H1 (cell line): Measurements from ENCODE around the gene PRSS36. TPM values are rescaled to one million over a fixed set of nuclear protein-coding genes. Genes with fewer than 3 reads are reported as not detected.

Experiments
- polyA plus RNA-seq, 7 experiments: library from polyadenylated mRNA; depleted of rRNA in 3 of 7; stranded (reverse) in 5 of 7; unstranded in 2 of 7; fragments of >200 nt in 5 of 7; fragments of 200-250 nt in 2 of 7; gene quantifications; 1 replicate in 5 of 7; 2 replicates in 1 of 7; 4 replicates in 1 of 7; pipeline versions ENCODE4 v1.2.1 to v1.2.3, GENCODE V29; 2011 to 2013; ENCODE audit warnings: missing spikeins in 2 of 7, mixed read lengths in 2 of 7
- total RNA-seq: library from RNA; stranded (reverse); fragmentation: NEBNext Ultra II Directional; extraction: Animal tissue kit (Norgen Biotek cat#: 25700); gene quantifications from 2 replicates; pipeline ENCODE4 v1.2.1, GENCODE V29; 2021
- TF ChIP-seq, protein P1 (sequence below): fragments of 300-600 bp; sonication (generic); IDR thresholded peaks from 2 replicates; pipeline ENCODE4 v1.7.1; 2012; ENCODE audit warnings: low read length, moderate library complexity, mild to moderate bottlenecking, inconsistent platforms; ENCODE audit not compliant: insufficient replicate concordance

Gene PRSS36
- total and polyA plus RNA-seq, 2 of the 8 experiments (the other 6 are each of a cell fraction or from before 2014, with no cell fraction given), result 1.3 to 1.9 TPM

DNA sequence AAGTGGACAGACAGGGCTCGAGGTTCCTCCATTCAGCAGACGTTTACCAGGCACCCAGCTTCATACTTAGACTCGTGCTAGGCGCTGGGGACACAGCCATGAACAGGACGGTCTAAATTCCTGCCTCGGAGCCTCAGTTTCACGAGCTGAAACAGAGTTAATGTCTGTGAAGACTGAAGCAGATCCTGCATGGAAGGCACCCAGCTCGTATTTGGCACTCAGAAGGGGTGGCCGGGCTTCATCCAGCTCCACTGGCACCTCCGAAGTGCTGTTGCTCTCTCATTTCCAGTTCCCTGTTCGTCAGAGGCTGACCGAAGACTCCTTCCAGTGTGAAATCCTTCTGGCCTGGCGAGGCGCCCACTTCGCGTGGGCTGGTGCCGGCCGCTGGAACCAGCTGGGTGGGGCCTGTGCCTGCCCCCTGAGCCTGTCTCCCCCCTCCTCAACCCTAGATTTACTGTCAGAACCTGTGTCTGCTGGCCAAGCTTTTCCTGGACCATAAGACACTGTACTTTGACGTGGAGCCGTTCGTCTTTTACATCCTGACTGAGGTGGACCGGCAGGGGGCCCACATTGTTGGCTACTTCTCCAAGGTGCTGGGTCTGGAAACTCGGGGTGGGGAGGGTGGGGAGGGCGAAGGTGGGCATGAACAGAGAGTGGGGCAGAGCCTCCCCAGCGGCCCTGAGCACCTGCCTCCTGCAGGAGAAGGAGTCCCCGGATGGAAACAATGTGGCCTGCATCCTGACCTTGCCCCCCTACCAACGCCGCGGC, 20.1 kb downstream of the PRSS36 start (continued):
- TF ChIP-seq, protein P1, sequence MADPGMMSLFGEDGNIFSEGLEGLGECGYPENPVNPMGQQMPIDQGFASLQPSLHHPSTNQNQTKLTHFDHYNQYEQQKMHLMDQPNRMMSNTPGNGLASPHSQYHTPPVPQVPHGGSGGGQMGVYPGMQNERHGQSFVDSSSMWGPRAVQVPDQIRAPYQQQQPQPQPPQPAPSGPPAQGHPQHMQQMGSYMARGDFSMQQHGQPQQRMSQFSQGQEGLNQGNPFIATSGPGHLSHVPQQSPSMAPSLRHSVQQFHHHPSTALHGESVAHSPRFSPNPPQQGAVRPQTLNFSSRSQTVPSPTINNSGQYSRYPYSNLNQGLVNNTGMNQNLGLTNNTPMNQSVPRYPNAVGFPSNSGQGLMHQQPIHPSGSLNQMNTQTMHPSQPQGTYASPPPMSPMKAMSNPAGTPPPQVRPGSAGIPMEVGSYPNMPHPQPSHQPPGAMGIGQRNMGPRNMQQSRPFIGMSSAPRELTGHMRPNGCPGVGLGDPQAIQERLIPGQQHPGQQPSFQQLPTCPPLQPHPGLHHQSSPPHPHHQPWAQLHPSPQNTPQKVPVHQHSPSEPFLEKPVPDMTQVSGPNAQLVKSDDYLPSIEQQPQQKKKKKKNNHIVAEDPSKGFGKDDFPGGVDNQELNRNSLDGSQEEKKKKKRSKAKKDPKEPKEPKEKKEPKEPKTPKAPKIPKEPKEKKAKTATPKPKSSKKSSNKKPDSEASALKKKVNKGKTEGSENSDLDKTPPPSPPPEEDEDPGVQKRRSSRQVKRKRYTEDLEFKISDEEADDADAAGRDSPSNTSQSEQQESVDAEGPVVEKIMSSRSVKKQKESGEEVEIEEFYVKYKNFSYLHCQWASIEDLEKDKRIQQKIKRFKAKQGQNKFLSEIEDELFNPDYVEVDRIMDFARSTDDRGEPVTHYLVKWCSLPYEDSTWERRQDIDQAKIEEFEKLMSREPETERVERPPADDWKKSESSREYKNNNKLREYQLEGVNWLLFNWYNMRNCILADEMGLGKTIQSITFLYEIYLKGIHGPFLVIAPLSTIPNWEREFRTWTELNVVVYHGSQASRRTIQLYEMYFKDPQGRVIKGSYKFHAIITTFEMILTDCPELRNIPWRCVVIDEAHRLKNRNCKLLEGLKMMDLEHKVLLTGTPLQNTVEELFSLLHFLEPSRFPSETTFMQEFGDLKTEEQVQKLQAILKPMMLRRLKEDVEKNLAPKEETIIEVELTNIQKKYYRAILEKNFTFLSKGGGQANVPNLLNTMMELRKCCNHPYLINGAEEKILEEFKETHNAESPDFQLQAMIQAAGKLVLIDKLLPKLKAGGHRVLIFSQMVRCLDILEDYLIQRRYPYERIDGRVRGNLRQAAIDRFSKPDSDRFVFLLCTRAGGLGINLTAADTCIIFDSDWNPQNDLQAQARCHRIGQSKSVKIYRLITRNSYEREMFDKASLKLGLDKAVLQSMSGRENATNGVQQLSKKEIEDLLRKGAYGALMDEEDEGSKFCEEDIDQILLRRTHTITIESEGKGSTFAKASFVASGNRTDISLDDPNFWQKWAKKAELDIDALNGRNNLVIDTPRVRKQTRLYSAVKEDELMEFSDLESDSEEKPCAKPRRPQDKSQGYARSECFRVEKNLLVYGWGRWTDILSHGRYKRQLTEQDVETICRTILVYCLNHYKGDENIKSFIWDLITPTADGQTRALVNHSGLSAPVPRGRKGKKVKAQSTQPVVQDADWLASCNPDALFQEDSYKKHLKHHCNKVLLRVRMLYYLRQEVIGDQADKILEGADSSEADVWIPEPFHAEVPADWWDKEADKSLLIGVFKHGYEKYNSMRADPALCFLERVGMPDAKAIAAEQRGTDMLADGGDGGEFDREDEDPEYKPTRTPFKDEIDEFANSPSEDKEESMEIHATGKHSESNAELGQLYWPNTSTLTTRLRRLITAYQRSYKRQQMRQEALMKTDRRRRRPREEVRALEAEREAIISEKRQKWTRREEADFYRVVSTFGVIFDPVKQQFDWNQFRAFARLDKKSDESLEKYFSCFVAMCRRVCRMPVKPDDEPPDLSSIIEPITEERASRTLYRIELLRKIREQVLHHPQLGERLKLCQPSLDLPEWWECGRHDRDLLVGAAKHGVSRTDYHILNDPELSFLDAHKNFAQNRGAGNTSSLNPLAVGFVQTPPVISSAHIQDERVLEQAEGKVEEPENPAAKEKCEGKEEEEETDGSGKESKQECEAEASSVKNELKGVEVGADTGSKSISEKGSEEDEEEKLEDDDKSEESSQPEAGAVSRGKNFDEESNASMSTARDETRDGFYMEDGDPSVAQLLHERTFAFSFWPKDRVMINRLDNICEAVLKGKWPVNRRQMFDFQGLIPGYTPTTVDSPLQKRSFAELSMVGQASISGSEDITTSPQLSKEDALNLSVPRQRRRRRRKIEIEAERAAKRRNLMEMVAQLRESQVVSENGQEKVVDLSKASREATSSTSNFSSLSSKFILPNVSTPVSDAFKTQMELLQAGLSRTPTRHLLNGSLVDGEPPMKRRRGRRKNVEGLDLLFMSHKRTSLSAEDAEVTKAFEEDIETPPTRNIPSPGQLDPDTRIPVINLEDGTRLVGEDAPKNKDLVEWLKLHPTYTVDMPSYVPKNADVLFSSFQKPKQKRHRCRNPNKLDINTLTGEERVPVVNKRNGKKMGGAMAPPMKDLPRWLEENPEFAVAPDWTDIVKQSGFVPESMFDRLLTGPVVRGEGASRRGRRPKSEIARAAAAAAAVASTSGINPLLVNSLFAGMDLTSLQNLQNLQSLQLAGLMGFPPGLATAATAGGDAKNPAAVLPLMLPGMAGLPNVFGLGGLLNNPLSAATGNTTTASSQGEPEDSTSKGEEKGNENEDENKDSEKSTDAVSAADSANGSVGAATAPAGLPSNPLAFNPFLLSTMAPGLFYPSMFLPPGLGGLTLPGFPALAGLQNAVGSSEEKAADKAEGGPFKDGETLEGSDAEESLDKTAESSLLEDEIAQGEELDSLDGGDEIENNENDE, result no peak
